Prostate gland (tissue), 2 donors: Measurements from ENCODE around the gene EGFLAM. TPM values are rescaled to one million over a fixed set of nuclear protein-coding genes. Genes with fewer than 3 reads are reported as not detected.

Experiments
- DNase-seq: peaks from one replicate; pipeline ENCODE4 v3.0.0-alpha.2; 2019; ENCODE audit warnings: low spot score
- H3K27ac ChIP-seq, 2 donors: fragments of 200-600 bp; sonication (generic); 2 replicates each; pipeline ENCODE4 v1.5.1; 2017 to 2019
- H3K27me3 ChIP-seq: fragments of 200-600 bp; sonication (generic); replicated peaks from 2 replicates; pipeline ENCODE4 v1.5.1; 2019; ENCODE audit not compliant: insufficient read depth
- H3K36me3 ChIP-seq, 2 donors: fragments of 200-600 bp; sonication (generic); 1 replicate in 1 of 2; 2 replicates in 1 of 2; pipeline versions ENCODE4 v1.5.1 to v1.8.1; 2017 to 2019
- H3K4me1 ChIP-seq: fragments of 200-600 bp; sonication (generic); replicated peaks from 2 replicates; pipeline ENCODE4 v1.5.1; 2019
- H3K4me3 ChIP-seq, 2 donors: fragments of 200-600 bp; sonication (generic); 2 replicates each; pipeline ENCODE4 v1.5.1; 2017 to 2019
- H3K9me3 ChIP-seq: fragments of 200-600 bp; sonication (generic); 2 replicates; pipeline ENCODE4 v1.5.1; 2017
- POLR2A ChIP-seq: fragments of 450-650 bp; IDR thresholded peaks from one replicate; pipeline ENCODE4 v1.6.1; 2016; ENCODE audit warnings: antibody characterized with exemption, mild to moderate bottlenecking
- POLR2AphosphoS5 ChIP-seq: sonication (generic); formaldehyde crosslinking; IDR thresholded peaks from one replicate; pipeline ENCODE4 v1.6.1; 2017; ENCODE audit warnings: antibody characterized with exemption
- WGBS: methylation state at CpG from one replicate; pipeline ENCODE4 v1.1.5; 2018; 5-methylcytosine and 5-hydroxymethylcytosine counted together
- intact Hi-C: fragments of 100-400 bp; cut with DNase I; formaldehyde crosslinking; loops from one replicate; pipeline ENCODE4 v1.14.2; 2022
- total RNA-seq, 2 donors: library from RNA; depleted of rRNA; stranded (reverse); fragments of >200 nt; gene quantifications; one replicate each; pipeline ENCODE4 v1.1.0, GENCODE V29; 2016
- TF ChIP-seq, protein P1 (sequence below), 4 experiments: fragments of 200-600 bp in 2 of 4; fragments of 450-650 bp in 2 of 4; sonication (generic) in 2 of 4; IDR thresholded peaks; 1 replicate in 3 of 4; 2 replicates in 1 of 4; pipeline ENCODE4 v1.5.1; 2016 to 2019; ENCODE audit warnings: antibody characterized with exemption in 4 of 4, mild to moderate bottlenecking in 2 of 4, moderate library complexity in 2 of 4

Gene EGFLAM
- total RNA-seq = 10 to 100 TPM in 1 of 2 donors, 1 to 10 TPM in 1; 4.1 to 14.1 TPM

DNA sequence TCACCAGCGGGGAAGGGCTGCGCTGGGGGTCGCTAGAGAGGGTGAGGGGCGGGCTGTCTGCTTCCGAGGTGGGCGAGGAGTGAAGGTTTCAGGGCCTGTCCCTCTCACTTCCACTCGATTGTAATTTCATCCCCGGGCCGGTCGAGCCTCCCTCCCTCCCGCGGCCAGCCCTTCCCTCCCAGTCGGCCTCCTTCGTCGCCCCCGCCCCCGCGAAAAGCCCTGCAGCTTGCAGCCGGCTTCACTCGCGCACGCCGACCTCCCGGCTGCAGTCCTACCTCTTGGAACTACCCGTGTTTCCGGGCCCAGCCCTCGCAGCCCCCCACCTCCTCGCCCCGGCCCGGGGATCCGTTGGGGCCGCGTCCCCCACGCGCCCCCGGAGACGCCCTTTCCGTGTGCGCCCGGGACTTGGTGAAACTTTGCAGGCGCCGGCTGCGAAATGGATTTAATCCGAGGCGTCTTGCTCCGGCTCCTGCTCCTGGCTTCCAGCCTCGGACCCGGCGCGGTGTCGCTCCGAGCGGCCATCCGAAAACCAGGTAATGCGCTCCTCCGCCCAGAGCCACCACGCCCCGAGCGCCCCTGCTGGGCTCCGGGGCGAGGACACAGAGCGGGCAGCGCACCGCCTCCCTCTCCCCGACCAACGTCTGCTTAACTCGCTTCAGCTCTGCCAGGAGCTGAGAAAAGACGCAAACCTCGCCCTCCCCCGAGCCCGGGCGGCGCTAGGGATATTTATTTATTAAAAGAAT, at the start of gene EGFLAM:
Gene EGFLAM, plus strand, starts transcription at position 241 of the 743 bp plus-strand sequence. Its CDS starts 196 bp downstream, at position 437.
- Histone ChIP-seq H3K4me3 (peak within 1 kb of the TSS; percentile 39 to 45), H3K36me3 (no peaks in the 10 kb centered on the region), H3K4me1 (peaks cover 5% of the 10 kb centered on the region), H3K27me3 (no peaks in the 10 kb centered on the region), H3K9me3 (no peaks in the 10 kb centered on the region), H3K27ac (peak within 1 kb of the TSS; percentile 21 to 31)
- intact Hi-C loops = no loop called here
- DNase-seq = no peak
- 1% methylated on average over 69 of the region's 73 CpGs for WGBS
- TF ChIP-seq, protein P1, sequence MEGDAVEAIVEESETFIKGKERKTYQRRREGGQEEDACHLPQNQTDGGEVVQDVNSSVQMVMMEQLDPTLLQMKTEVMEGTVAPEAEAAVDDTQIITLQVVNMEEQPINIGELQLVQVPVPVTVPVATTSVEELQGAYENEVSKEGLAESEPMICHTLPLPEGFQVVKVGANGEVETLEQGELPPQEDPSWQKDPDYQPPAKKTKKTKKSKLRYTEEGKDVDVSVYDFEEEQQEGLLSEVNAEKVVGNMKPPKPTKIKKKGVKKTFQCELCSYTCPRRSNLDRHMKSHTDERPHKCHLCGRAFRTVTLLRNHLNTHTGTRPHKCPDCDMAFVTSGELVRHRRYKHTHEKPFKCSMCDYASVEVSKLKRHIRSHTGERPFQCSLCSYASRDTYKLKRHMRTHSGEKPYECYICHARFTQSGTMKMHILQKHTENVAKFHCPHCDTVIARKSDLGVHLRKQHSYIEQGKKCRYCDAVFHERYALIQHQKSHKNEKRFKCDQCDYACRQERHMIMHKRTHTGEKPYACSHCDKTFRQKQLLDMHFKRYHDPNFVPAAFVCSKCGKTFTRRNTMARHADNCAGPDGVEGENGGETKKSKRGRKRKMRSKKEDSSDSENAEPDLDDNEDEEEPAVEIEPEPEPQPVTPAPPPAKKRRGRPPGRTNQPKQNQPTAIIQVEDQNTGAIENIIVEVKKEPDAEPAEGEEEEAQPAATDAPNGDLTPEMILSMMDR (IDR thresholded peaks at IDR 0.05) = peak in 1 of 4 experiments; percentile 17
- no peak for TF ChIP-seq POLR2AphosphoS5

DNA sequence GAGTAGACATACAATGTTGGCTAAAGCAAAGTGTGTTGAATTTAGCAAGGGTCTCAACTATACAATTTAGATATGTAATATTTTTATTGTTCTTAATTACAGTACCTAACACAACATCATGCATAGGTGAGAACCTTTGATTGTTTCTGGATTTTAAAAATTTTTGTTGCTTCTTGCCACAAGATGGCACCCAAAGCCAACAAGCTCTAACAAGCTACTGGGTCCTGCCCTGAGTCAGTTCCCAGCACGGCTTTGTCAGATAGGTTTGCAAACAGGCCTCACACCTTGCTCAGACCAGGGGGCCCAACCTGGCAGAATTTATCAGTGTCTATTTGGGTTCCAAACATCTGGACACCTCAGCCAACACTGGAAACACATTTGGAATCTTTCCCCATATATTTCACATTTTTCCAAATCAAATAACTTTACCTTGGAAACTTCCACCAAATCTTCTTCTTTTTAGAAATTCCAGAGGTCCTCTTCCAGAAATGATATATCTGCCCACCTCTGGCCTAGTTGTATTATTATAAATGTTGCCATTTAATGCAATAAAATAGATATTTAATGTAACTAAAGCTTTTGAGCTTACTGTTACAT, 49.5 kb upstream of the EGFLAM start:
- DNase-seq = peak; percentile 12
- Histone ChIP-seq H3K4me3 (no peak overlapping the region), H3K9me3 (no peaks in the 10 kb centered on the region), H3K36me3 (no peaks in the 10 kb centered on the region), H3K27ac (no peak overlapping the region), H3K4me1 (no peaks in the 10 kb centered on the region), H3K27me3 (no peaks in the 10 kb centered on the region)
- WGBS = 5% methylated on average over 1 of the region's 1 CpG
- intact Hi-C loops = no loop called here
- TF ChIP-seq POLR2AphosphoS5 = no peak
- TF ChIP-seq POLR2A = no peak
- TF ChIP-seq, protein P1 (IDR thresholded peaks at IDR 0.05) = peak in 3 of 4 experiments; percentile 16 to 35 (median 29)

DNA sequence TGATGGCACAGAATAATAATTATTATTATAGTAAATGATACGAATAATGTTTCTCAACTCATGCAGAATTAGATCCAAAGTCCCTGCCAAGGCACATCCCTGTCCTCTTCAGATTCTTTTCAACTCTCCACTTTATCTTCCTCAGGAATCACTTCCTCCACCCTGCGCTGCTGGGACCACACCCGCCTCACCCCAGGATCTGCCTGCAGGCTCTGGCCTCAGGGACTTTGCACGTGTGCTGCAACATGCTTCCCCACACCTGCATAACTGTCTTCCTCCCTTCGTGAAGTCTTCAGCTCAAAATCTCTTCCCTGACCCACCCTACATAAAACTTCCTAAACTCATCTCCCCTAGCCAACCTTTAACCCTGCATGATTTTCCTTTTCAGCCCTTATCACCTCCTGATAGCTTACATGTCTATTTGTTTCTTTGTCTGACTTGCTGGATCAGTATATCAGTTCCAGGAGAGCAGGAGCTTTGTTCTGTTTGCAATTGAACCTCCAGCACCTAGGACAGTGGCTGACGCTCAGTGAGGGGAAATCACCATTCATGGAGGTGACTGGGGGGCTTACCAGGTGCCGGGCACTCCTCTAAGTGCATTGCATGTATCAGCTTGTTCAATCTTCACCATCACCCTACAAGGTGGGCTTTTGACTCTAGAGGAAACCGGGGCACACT, 47.5 kb upstream of the EGFLAM start:
- Histone ChIP-seq H3K27me3 (no peaks in the 10 kb centered on the region), H3K9me3 (no peaks in the 10 kb centered on the region), H3K4me1 (no peaks in the 10 kb centered on the region), H3K4me3 (no peak overlapping the region), H3K36me3 (no peaks in the 10 kb centered on the region), H3K27ac (no peak overlapping the region)
- intact Hi-C loops = no loop called here
- TF ChIP-seq, protein P1 (IDR thresholded peaks at IDR 0.05) = no peak
- no peak for TF ChIP-seq POLR2AphosphoS5
- no peak for TF ChIP-seq POLR2A
- WGBS = 59% methylated on average over 8 of the region's 8 CpGs
- no peak for DNase-seq

DNA sequence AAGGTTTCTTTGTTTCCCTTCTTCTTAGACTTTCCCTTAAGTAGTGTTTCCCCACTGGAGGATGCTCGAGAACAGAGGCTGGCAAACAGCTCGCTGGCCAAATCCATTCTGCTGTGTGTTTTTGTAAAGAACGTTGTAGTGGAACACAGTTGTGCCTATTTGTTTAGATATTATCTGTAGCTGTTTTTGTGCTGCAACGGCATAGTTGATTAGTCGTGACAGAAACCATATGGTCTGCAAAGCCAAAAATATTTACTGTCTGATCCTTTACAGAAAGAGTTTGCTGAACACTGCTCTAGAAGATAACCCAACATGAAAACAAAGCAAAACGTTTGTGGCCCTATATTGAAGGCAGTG, 47.0 kb upstream of the EGFLAM start:
- no peak overlapping the region for H3K27ac ChIP-seq
- DNase-seq = no peak
- intact Hi-C loops = no loop called here
- no peaks in the 10 kb centered on the region for H3K27me3 ChIP-seq
- H3K9me3 ChIP-seq = no peaks in the 10 kb centered on the region
- no peaks in the 10 kb centered on the region for H3K4me1 ChIP-seq
- TF ChIP-seq, protein P1 (IDR thresholded peaks at IDR 0.05) = no peak
- TF ChIP-seq POLR2AphosphoS5 (no peak), POLR2A (no peak)
- H3K36me3 ChIP-seq = no peaks in the 10 kb centered on the region
- no peak overlapping the region for H3K4me3 ChIP-seq
- WGBS = 26% methylated on average over 6 of the region's 6 CpGs
